Measurements from ENCODE around the gene GJD4.
A peak's percentile ranks its signal among the peaks of the same experiment; 100 is the strongest.

The GJD4 gene

GRCh38 chr10:35626971-35627507 is 21.9 kb downstream of the GJD4 start:
- no peak for DNase-seq (ENCODE audit: low spot score)

- no peak for DNase-seq (ENCODE audit: low spot score)
These were observed 26.3 kb downstream of the GJD4 start for GRCh38 chr10:35631404-35631803.

- DNase-seq (ENCODE audit: low spot score): no peak
These were observed 26.9 kb downstream of the GJD4 start for GRCh38 chr10:35632027-35632426.

- no peak for DNase-seq (ENCODE audit: low spot score)
These were observed 28.2 kb downstream of the GJD4 start for GRCh38 chr10:35633006-35633980.

DNA sequence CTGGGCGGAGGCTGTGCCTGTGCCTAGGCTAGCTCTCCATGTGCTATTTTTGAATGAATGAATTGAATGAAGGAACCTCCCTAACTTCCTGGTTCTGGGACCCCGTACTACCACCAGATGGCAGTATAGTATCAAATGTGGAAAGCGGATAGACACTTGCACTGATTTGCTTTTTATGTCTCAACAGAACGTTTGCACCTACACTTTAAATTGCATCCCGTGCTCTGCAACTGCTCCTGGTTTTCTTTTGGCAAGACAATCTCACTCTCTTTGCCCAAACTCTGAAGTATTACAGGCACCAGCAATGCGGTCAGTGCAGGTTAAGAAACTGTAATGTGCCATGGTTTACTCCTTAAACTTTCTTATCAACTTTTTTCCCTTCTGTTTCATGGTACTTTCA is 30.4 kb downstream of the GJD4 start:
- peak; percentile 42 for DNase-seq (ENCODE audit: low spot score)

DNA sequence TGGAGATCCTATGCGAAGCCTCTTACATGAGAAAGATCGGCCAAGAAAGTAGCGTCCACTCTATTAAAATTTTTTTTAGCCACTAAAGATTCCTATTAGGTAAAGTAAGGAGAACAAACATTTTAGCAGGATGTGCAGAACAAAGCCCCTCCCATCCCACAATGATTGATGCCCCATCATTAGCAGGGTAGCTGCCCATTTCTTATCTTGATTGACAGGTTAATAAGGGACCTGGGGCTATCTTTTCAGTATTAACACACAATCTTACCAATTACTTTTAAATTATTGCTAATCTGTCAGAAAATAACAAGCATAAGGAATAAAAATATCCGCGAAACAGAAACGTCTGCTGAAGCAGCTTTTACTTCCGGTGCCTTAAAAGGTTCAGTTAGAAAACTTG is 31.8 kb downstream of the GJD4 start:
- DNase-seq (ENCODE audit: low spot score): no peak

- no peak for DNase-seq (ENCODE audit: low spot score)
These were observed 32.3 kb downstream of the GJD4 start for GRCh38 chr10:35637462-35637861.

DNA sequence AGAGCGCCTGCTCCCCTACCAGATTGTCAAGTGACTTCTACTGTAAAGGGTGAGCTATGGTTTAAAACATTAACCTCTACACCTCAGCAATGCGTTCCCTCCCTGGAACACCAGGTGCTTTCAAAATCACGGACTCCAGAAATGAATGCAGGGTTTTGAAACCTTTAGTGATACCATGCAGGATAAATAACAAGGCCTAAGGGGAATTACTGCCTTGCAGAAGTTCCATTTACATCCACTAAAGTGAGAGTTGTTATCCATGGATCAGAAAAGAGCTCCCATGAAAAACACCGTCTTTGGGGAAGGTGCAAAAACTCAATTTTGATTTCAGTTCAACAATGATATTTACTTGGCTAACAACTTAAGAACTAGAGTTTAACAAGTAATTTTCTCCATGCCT is 33.0 kb downstream of the GJD4 start:
- no peak for DNase-seq (ENCODE audit: low spot score)

DNA sequence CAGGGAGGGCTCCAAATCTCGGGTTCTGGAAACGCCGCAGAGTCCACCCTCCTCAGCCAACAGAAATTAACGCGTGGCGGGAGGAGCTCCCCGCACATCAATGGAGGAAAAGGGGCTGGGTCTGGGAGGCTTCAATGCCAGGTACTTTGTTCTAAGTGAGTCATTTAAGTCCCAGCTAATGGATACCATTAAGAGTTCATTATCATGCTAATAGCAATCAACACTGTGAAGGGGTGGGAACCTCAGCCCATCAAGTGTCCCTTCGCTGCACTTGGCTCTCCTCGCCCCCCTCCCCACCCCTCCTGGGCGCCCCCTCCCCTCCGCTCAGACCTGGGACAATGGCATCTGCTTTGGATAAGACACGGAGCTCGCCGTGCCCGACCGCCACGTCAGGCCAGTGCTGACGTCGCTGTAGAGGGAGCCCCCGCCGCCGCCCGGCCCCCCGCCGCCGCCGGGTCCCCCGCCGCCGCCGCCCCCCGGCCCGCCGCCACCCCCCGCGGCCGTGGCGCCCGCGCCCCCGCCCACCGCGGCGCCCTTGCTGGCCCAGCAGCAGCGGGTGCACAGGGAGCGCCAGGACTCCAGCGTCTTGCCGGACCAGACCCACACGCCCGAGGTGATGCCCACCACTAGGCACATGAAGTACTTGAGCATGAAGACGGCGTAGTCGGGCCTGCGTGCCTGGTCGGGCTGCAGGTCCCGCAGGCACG is 34.0 kb downstream of the GJD4 start:
- DNase-seq (ENCODE audit: low spot score): no peak

DNA sequence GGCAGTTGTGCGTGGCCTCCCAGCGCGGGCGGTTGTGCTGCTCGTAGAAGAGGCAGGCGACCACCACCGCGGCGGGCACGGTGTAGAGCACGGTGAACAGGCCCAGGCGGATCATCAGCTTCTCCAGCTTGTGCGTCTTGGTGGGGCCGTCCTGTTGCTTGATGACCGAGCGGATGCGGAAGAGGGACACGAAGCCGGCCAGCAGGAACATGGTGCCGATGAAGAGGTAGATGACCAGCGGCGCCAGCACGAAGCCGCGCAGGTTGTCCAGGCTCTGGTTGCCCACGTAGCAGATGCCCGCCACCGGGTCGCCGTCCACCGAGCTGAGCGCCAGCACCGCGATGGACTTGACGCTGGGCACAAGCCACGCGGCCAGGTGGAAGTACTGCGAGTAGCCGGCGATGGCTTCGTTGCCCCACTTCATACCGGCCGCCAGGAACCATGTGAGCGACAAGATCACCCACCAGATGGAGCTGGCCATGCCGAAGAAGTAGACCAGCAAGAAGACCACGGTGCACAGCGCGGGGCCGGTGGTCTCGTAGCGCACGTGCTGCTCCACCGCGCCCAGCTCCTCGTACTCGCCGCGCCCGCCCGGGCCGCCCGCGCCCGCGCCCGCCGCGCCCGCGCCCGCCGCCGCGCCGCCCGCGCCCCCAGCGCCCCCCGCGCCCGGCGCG is 34.7 kb downstream of the GJD4 start:
- DNase-seq (ENCODE audit: low spot score): no peak

DNA sequence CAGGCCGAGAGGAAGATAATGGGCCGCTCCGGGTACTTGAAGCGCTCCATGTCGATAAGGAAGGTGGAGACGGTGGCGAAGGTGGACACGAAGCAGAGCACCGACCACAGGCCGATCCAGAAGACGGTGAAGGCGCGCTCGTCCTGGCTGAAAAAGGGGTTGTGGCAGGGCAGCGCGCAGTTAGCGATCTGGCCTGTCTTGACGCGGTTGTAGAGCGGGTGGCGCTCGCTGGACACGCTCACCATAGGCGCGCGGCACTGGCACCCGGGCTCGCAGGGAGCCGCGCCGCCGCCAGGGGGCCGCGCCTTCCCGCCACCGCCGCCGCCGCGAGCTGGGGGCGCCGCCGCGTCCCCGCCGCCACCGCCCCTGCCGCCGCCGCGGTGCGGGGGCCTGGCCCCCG is 35.3 kb downstream of the GJD4 start:
- peak; percentile 69 for DNase-seq (ENCODE audit: low spot score)

DNA sequence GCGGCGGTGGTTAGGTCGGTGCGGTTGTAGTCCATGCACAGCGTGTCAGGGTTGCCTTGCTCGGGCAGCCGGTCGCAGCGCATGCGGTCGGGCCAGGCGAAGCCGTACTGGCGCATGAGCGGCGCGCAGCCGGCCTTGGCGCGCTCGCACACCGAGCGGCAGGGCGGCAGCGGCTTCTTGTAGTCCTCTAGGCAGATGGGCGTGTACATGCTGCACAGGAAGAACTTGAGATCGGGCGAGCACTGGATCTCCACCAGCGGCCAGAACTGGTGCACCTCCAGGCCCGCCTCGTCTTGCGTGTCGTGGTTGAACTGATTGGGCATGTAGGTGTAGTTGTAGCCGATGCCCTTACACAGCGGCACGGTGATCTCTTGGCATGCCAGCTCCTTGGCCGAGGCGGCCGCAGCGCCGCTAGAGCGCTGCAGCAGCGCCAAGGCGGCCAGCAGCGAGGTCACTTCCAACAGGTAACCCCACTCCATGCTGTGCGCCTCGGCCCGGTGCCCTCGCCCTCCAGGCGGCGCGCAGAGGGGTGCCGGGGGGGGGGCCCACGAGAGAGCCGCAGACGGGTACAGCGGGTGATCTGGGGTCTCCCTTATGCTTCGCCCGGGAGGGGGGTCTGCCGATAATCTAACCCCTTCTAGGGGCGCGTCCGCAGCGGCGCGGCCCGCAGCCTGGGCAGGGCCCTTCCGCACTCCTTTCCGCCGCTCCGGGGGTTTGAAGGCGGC is 36.0 kb downstream of the GJD4 start:
- peak; percentile 75 for DNase-seq (ENCODE audit: low spot score)

- peak; percentile 53 for DNase-seq (ENCODE audit: low spot score)
These were observed 36.5 kb downstream of the GJD4 start for GRCh38 chr10:35641676-35642034.

DNA sequence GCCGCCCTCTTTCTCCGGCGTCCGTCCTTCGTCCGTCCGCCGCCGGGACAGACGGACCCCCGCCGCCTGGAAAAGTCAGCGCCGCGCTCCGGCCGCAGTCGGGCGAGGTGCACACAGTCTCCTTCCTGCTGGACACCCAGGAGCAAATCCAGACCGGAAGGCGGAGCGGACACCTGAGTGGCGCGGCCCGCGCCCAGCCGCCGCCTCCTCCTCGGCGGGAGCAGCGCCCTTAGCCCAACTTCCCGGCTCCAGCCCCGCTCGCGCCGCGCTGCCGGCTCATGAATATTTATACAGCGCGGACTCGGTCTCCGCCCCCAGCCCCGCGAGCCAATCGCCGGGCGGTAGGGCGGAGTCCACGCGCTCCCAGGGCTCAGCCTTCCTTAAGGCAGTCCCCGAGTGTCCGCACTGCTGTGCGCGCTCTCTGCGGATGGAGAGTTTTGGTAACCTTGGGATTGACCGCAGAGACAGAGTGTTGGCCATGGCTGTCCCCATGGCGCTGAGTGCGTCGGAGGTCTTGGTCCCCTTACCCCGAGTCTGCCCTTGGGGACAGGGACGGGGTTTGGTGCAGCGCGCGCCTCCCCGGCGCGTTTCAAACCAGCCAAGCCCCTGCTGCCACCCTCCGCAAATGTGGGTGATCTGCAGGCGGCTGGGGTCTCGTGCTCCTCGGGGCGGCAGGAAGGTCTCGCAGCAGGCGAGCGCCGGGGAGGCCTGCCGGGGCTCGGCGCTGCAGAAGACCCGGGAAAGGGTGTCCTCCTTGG is 37.1 kb downstream of the GJD4 start, which contains the start of gene FZD8:
Gene FZD8, minus strand, starts transcription at position 262 of the 758 bp plus-strand sequence. CDS start 867 bp downstream, outside the sequence.
- peak; percentile 93 for DNase-seq (ENCODE audit: low spot score)

DNA sequence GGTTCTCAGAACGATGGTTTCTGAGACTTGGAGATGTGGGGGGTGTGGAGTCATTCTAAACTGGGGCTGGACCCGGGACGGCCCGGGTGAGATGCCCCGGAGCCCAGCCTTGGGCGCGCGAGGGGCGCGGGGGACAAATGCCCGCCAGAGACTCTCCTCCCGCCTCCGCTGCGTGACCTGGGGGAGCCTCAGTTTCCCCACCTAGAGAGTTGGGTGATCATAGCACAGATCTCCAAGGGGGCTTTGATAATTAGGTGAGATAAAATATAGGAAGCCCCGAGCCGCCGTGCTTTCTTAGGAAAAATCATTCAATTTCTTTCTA is 37.6 kb downstream of the GJD4 start:
- DNase-seq (ENCODE audit: low spot score): no peak

- DNase-seq (ENCODE audit: low spot score): peak; percentile 66
These were observed 38.3 kb downstream of the GJD4 start for GRCh38 chr10:35643151-35644049.

GRCh38 chr10:35644050-35644950 is 39.2 kb downstream of the GJD4 start:
- no peak for DNase-seq (ENCODE audit: low spot score)

DNA sequence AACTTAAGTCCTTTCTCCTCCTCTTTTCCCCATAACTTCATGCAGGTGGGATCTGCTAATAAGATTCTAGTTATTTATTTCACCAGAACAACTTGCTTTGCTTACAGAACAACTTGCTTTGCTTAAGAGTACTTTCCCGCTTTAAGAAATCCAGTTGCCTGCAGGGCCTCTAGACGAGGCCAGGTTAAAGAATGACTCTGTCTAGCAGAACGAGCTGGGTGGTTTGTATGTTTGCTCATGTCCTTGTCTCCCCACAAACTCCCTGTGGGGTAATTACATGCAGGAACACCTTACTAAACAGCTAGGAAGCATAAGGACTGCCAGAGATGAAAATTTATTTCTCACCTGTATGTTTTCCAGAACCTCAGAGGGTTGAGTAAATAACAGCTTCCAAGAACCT is 45.8 kb downstream of the GJD4 start:
- DNase-seq (ENCODE audit: low spot score): no peak

DNA sequence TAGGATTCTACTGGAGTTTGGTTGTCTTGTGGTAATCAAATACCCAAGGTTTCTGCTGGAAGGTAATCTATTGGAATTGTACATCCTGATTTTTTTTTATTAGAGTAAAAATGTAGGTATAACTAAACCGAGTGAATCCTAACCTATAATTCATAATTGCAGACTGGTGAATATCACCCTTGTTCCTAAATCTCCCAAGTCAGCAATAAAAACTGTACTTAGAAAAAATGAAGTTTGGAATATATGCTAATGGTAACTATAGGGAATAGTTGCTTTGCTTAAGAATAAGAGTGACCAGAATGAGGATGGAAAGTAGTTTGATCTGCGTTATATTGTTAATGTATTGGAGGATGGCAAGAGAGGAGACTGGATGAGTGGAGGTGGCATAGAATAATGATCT is 47.7 kb downstream of the GJD4 start:
- no peak for DNase-seq (ENCODE audit: low spot score)
